UCSD-AML1 (cell line): ENCODE results near the gene NLGN4Y.

ENCODE experiments used
- DNase-seq: peaks from one replicate; lab custom pipeline; 2025; ENCODE audit not compliant: unreplicated experiment; lab: John Stamatoyannopoulos, UW

NLGN4Y gene

DNA sequence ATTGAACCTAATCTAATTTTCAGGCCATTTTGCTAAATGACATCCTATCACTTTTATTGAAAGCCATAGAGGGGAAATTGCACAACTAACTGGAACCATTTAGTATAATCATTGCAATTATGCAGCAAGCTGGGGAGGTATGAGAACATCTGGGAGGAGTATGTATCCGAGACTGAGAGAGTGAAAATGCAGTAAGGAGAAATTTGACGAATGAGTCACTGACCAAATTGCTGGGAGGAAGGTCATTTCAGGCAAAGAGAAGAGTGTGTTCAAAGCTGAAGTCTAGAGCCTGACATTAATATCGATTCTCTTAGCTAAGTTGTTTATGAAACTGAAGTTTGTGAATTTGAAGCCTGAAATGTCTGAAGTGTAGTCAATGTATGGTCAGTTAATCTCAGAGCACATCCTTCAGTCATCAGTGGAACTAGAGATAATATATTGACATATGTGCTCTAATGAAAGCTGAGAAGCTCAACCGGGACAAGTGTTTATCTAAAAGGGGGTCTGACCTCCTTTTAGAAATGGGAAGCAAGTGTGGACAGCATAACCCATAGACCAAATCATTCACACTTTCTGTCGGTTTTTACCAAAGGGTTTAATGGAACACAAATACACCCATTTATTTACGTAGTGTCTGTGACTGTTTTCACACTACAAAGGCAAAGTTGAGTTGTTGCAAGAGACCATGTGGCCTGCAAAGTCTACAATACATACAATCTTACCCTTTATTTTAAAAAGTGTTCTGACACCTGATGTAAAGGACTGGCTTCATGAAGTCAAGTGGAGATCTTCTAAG, 120.0 kb downstream of the NLGN4Y start:
- no peak for DNase-seq

DNA sequence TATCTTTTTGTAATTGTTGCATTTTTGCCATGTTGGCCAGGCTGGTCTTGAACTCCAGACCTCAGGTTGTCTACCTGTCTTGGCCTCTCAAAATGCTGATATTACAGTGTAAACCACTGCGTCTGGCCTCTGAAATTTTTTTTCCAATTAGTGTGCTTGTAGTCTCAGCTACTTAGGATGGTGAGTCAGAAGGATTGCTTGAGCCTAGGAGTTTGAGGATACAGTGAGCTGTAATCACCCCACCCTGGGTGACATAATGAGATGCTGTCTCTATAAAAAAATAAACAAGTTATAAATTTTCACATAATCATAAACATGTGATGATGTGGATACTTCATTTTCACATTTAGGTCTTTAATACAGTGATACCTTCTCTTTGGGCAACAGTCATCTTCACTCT, 154.9 kb downstream of the NLGN4Y start:
- no peak for DNase-seq

DNA sequence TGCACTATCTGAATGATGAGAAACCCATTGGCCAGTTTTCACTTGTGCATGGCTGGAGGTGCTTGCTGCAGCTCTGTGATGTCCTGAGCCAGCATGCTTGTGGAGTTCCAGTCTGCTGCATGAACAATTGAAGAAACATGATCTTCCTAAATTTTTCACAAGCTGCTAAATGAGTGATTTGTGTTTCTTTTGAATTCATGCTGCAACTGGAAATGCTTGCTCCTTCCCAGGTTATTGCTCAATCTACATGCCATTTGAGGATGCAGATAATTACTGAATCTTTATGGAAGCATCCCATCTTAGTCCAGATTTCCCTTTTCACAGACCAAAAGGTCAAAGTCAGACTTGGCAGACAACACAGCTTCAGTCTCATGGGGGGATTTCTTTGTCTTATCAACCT, 170.2 kb downstream of the NLGN4Y start:
- DNase-seq = no peak

DNA sequence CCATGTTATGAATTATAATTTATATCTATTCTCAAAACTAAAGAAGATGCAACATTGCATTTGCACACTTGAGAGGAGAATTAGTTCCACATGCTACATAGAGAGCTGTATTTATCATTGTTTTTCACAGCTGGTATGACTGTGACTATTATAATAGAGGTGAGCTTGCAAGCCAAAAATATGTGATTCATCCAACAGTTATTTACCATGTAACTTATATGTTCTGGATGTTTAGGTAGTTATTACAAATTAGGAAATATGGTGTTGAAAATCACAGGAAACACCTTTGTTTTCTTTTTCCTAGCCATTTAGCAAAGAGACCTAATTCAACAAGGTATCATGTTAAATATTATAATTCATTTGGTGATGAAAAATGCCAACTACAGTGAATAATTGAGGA, 183.8 kb downstream of the NLGN4Y start:
- no peak for DNase-seq

DNA sequence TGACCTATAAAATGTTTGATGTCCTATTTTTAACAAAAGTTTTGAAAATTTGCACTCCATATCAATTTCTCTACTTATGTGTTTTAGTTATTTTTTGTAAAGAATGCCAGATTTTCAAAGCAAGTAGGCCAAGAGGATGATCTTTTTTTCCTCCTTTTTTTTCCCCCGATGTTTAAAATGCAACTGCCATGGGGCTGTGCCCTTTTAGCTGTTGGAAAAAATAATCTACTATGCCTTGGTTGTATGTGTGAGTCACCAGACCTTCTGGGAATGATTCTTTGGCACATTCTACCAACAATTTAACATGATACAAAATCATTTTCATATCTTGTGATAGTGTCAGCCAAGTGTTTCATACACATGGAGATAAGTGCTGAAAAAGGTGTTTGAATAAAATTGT, 217.3 kb downstream of the NLGN4Y start:
- no peak for DNase-seq

DNA sequence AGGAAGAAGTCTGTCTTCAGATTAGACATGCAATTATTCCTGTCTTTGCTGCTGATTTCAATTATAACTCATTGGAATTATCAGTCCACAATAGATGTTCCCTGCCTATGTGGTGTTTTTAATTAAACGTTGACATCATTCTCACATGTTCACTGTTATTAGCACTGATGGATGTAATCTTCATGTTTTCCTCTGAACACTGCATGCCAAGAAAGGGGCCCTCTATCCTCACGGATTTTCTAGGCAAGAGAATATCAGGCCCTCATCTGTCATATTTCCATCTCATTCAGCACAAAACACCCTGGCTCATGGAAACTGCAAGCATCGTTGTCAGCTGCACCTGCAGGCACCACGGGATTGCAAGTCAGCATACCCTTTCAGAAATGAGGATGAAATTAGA, 224.0 kb downstream of the NLGN4Y start:
- no peak for DNase-seq

DNA sequence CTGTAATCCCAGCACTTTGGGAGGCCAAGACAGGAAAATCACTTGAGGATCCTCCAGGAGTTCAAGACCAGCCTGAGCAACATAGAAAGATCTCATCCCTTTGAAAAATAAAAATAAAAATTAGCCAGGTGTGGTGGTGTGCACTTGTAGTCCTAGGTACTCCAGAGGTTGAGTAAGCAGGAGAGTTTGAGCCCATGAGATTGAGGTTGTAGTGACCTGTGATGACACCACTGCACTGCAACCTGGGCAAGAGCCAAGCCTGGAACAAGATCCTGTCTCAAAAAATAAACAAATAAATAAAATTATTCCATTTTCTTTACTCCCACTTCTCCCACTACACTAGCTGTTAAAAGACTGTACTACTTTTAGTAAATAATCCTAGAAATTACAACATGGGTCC, 231.2 kb downstream of the NLGN4Y start:
- DNase-seq = no peak

DNA sequence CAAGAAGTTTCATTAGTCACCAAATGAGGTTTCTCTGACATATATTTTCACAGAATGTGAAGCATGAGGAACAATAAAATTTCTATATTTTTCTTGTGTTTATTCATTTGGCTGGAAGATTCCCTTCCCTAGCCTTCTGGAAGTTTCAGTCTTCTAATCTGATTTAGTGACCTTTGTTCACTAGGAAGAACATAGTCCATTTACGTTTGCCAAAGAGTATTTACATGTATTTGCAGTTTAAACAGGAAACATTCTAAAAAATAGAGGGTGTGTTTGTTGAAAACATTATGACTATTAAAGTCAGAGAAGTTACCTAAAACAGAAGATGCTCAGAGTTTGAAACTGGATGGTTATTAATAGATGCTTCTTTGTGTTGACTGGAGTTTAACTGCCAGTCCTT, 238.6 kb downstream of the NLGN4Y start:
- DNase-seq = no peak

DNA sequence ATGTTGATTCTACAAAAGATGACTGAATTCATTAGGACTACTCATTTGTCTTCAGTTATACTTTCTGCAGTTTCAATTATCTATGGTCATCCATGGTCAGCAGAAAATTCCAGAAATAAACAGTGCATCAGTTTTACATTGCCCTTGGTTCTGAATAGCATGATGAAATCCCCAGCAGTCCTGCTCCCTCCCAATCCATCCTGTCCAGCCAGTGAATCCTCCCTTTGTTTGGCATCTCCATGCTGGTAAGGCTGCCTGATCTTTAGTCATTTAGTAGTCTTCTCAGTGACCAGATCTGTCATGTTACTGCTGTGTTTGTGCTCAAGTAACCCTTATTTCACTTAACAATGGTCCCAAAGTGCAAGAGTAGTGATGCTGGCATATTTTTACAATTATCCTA, 239.3 kb downstream of the NLGN4Y start:
- DNase-seq = no peak

DNA sequence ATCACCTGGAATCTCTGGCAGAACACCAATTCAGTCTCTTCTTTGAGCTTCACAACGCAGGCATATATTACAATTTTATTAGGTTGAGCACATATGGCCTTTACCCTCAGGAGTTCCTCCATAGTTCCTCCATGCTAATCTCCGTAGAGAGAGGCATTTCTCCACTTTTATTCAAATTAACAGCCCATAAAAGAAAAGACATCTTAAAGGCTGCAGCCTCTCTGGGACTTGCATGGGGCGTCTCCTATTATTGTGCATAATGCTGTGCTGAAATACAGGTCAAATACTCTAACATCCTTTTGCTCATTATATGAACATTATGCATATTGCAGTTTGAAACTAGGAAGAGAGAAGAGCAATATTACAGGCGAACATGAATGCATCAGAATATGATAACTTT, 253.9 kb downstream of the NLGN4Y start:
- DNase-seq = no peak

DNA sequence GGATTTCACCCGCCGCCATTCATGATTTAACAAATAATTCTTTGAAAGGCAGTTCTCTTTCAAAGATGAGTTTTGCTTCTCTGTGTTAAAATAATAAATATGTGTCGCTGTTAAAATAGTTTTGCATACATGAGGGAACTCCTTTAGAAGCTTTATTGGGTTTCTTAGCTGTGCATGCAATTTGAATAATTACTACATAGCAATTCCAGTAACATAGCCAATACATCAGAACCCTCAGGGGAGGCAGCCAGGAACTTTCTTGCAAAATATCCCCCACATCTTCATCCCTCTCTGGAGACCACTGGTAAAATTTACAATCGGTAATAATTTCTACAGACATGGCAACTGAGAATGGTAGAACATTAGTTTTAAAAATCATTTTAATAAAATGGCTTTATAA, 268.8 kb downstream of the NLGN4Y start:
- DNase-seq = no peak

DNA sequence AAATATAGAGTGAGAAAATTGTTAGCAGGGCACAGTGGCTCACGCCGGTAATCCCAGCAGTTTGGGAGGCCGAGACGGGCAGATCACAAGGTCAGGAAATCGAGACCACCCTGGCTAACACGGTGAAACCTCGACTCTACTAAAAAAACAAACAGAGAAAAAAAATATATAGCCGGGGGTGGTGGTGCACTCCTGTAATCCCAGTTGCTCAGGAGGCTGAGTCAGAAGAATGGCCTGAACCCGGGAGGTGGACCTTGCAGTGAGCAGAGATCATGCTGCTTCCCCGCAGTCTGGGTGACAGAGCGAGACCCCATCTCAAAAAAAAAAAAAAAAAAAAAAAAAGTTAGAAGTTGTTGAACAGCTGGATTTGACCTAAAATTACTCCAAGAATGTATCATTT, 269.3 kb downstream of the NLGN4Y start:
- DNase-seq = no peak

DNA sequence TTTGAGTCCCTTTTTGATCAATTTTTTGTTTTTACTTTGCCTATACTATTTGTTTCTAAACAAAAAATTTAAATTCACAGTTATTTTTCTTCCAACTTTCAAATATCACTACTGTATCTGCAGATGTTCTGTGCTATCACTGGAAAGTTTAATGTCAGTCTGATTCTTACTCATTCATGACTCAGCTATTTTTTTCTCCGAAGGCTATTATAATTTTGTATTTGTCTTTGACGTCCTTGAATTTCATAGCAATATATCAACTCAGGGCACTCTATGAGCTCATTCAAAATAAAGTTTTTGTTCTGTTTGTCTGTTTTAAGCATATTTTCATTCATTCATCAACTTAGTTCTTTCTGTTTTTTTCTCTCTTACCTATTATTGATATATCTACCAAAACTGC, 273.7 kb downstream of the NLGN4Y start:
- no peak for DNase-seq

DNA sequence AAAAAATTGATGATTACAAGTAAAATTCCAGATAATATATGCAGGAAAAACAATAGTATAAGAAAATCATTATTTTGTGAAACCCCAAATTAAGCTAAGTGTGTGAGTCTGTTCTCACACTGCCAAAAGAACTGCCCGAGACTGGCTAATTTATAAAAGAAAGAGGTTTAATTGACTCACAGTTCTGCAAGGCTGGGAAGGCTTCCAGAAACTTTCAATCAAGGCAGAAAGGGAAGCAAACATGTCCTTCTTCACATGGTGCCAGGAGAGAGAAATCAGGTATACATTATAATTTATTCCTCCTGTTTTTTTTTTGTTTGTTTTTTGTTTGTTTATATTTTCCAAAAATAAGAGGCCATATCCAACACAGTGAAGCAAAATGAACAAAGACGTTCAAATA, 276.8 kb downstream of the NLGN4Y start:
- DNase-seq = no peak

DNA sequence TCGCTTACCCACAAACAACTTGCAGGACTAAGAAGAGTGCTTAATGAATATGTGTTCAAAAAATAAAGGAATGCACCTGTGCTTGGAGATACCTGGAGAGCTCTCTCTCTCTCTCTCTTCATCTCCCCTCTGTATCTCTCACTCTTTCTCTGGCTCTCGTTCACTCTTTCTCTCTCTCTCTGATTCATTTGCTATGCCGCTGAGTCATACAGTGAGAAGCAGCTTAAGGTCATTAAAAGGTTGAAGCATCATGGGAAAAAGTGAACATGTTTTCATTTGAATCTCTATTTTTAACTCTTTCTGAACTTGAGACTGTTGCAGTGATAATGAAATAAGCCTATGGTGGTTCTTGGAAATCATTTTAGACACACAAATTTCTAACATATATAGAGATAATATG, 277.8 kb downstream of the NLGN4Y start:
- no peak for DNase-seq

DNA sequence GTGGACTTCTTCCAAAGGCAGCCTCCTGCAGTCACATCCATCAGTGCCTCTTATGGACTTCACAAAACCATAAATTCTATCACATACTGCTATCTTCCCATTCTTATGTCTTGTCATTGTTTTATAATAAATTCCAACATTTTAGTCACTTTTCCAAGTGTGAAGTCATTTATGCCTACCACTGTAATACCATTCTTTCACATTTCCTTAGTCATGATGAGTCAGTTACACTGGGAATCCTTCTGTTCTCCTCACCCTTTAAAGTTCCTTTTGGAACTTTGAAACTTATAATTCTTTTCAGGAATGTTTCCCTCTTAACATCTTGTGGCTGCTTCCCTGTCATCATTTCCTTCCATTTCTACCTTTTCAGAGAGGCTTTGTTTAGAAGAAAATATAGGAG, 279.7 kb downstream of the NLGN4Y start:
- no peak for DNase-seq

DNA sequence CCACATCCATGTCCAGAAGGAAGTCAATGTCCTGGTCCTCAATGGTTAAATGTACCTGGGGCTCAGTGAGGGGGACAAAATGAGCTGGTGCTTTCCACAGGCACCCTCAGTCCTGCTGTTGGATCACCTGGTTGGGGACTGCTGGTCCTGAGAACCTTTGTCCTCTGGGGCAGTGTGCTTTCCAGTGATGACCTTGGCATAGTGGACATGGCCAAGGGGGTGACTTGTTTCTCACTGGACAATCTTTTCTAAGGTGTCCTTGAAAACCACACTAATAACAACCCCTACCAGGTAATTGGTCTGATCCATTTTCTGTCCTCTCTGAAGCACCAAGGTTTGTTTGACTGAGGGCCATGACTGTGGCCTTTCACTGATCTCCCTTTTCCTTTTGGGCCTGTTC, 294.1 kb downstream of the NLGN4Y start:
- DNase-seq = no peak

DNA sequence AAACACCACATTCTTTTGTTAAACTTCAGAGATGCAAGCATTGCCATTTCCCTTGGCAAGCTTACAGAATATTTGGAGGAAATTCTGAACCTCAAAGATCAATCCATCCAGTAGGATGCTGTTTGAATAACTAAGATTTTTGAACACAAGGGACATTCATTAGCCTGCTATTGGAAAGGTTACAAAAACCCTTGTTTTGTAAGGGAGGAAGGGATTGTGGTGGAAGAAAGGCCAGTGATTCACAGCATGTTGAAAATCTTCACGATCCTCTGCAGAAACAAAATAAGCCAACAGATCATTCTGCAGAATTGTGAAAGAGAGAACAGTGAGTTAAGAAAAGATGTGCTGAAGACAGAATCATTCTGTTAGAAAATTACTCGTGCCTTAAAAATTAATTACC, 297.9 kb downstream of the NLGN4Y start:
- DNase-seq = no peak

DNA sequence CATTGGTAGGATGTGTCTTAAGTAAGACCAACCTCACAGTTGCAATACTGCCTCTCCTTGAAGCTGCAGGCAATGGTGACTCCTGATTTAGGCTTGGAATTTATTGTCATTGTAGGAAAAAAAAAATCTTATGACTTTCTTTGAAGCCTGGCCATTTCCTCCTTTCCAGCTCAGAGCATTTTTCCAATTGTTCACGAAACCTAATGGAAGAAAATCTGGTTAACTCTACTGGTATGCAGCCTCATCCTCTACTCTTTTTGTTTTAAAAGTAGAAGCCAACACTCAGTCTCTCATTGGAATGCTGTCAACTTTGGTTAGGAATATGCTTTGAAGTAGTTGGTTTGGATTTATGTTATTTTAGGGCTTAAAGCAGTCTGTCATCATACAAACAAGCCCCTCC, 298.6 kb downstream of the NLGN4Y start:
- no peak for DNase-seq

DNA sequence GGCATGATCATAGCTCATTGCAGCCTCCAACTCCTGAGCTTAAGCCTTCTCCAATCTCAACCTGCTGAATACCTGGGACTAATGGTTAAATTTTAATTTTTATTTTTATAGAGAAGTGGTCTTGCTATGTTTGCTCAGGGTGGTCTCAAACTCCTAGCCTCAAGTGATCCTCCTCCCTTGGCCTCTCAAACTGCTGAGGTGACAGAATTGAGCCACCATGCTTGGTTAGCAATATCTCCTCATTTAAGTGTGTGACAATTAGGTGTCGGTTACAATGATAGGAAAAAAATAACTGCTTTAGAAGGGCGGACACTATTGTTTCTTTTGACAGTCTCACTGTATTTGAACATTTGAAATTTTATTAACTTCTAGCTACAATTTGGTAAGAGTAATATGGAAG, 300.3 kb downstream of the NLGN4Y start:
- DNase-seq = no peak

DNA sequence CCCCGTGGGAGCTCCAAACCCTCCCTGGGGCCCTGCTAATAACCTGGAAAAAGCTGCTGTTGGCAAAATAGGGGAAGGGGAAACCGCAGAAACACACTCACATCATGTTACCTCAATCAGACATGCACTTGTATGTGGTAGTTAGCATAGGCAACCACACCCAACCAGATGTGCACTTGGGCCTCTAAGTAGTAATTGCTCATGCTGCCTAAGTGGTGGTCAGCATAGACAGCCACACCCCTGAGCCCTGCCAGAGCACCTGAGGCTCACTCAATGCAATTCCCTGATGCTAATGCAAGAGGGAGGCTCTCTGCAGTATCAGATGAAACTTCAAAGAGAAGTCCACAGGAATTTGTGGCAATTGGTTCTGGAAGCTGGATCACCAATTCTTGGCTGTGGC, 301.4 kb downstream of the NLGN4Y start:
- DNase-seq = no peak

DNA sequence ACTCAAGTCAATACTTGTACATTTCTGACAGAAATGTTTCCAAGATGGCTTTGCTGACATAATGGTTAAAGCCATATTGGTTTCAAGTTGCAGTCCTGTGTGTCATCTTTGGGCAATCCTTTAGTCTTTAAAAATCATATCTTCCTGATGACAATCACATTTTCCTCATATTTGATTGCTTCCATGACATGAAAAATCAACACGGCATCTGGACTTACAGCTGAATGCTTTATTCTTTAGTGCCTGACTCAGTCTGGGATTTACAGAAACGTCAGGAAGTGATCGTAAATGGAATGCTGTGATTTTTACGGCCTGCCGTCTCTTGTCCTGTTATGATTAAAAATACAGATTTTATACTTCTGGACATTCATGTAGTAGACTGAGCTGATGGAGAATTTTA, 304.2 kb downstream of the NLGN4Y start:
- DNase-seq = no peak

DNA sequence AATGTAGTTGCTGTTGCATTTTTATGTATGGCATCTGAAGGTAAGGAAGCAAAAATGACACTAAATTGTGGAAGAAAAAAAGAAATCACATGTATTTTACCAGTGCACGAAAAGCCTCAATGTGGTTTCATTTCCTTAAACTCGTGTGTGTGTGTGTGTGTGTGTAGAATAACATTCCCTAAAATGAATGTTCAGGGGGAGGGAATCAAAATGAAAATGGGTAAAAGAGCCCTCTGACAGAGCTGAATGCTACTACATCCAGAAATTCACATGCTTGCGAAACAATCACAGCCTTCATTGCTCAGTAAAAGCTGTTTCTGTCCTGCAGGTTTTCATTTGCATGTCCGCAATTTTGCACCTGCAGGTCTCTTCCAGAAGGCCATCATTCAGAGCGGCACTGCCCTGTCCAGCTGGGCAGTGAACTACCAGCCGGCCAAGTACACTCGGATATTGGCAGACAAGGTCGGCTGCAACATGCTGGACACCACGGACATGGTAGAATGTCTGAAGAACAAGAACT, 305.1 kb downstream of the NLGN4Y start:
- no peak for DNase-seq
